Measurements from ENCODE around the gene GNG8. TPM values are rescaled to one million over a fixed set of nuclear protein-coding genes. Genes with fewer than 3 reads are reported as not detected.
A peak's percentile ranks its signal among the peaks of the same experiment; 100 is the strongest.

The GNG8 gene
- total RNA-seq, 1 experiment from 2014 or later = not detected

DNA sequence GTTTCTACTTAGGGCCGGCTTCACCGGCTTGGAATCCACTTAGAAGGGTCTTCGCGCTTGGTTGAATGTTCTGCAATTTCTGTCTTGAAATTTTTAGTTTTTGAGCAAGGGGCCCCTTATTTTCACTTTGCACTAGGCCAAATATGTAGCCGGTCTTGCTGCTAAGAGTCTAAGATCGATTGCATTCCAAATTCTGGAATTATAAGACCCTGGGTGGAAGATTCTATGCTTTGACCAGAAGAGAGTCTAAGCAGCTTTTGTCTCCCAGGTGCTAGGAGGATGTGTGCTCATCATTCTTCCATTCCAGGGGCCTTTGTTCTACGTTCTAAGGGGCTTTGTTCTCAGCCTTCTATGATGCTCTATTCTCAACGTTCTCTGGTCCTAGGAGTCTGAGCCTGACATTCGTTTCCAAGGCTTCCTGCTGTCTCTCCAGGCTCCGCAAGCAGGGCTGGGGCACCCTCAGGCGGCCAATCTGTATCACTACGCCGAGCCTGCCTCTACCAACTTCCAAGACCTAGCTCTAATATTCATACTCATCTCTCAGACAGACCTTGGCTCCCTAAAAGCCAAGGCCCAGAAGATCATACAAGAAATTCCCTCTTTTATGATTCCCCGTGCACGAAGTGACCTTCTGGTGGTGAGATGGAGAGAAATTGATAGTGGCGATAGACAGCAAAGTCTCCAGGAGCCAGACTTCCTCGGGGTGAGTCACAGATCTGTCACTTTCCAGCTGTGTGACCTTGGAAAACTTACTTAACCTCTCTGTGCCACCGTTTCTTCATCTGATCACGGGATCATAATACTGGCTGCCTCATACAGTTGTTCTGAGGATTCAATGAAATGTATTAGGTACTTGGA lies 26.0 kb upstream of the GNG8 start:
- no peaks in the 10 kb centered on the region for H4K20me1 ChIP-seq (ENCODE audit: control insufficient read depth, insufficient read depth, insufficient read length)
- no peak overlapping the region for H3T11ph ChIP-seq (ENCODE audit: low read length)
- peak overlapping the region; percentile 32 for H3K4me2 ChIP-seq (ENCODE audit: insufficient read depth, insufficient read length, low read length)
- H3K27ac Mint-ChIP-seq = peak overlapping the region in 2 of 3 experiments; percentile 72 to 89; a peak in 4 of 7 replicates
- H4K5ac ChIP-seq (ENCODE audit: insufficient read length, low read depth, low read length) = no peak overlapping the region
- H4K91ac ChIP-seq (ENCODE audit: insufficient read length, low read depth, low read length) = no peak overlapping the region
- H3K56ac ChIP-seq (ENCODE audit: insufficient read length, low read depth, low read length) = no peak overlapping the region
- no peaks in the 10 kb centered on the region for H3K36me3 Mint-ChIP-seq (ENCODE audit: insufficient read depth in 1 of 3, low read depth in 3 of 3)
- no peak overlapping the region for H3K18ac ChIP-seq (ENCODE audit: insufficient read length, low read depth, low read length)
- TF ChIP-seq, protein P1, sequence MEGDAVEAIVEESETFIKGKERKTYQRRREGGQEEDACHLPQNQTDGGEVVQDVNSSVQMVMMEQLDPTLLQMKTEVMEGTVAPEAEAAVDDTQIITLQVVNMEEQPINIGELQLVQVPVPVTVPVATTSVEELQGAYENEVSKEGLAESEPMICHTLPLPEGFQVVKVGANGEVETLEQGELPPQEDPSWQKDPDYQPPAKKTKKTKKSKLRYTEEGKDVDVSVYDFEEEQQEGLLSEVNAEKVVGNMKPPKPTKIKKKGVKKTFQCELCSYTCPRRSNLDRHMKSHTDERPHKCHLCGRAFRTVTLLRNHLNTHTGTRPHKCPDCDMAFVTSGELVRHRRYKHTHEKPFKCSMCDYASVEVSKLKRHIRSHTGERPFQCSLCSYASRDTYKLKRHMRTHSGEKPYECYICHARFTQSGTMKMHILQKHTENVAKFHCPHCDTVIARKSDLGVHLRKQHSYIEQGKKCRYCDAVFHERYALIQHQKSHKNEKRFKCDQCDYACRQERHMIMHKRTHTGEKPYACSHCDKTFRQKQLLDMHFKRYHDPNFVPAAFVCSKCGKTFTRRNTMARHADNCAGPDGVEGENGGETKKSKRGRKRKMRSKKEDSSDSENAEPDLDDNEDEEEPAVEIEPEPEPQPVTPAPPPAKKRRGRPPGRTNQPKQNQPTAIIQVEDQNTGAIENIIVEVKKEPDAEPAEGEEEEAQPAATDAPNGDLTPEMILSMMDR (conservative IDR thresholded peaks at IDR 0.05) = peak; percentile 96
- no peaks in the 10 kb centered on the region for H3K79me1 ChIP-seq (ENCODE audit: insufficient read depth, low read depth, low read length, poor library complexity, severe bottlenecking)
- no peak overlapping the region for H3K14ac ChIP-seq (ENCODE audit: insufficient read depth, low read length)
- H3K4me3 Mint-ChIP-seq = peak overlapping the region; percentile 48 to 83
- H4K8ac ChIP-seq (replicated peaks; ENCODE audit: insufficient read length, low read depth, low read length) = no peak overlapping the region
- peaks cover 19 to 22% of the 10 kb centered on the region in 2 experiments for H3K4me1 Mint-ChIP-seq
- DNase-seq = peak; percentile 90
- no CpG with 5 or more reads among the region's 19 CpGs for WGBS (ENCODE audit: extremely low coverage, insufficient read length, low lambda C conversion rate)
- no peaks in the 10 kb centered on the region for H3K4me1 ChIP-seq (ENCODE audit: insufficient read depth, low read length)
- H3K9me3 Mint-ChIP-seq = no peaks in the 10 kb centered on the region; a peak in 1 of 5 replicates
- peaks cover 15% of the 10 kb centered on the region for H3K23me2 ChIP-seq (ENCODE audit: insufficient read length, low read depth, low read length, poor library complexity, severe bottlenecking)
- H2BK120ac ChIP-seq (ENCODE audit: low read depth, low read length, poor library complexity, severe bottlenecking) = no peak overlapping the region
- H3K27me3 Mint-ChIP-seq (ENCODE audit: low read depth) = peaks cover 40% of the 10 kb centered on the region
- H2BK12ac ChIP-seq (ENCODE audit: insufficient read length, low read depth, low read length) = no peak overlapping the region
- no peaks in the 10 kb centered on the region for H3K79me2 ChIP-seq (ENCODE audit: insufficient read depth, low read length)
- H2AFZ ChIP-seq (ENCODE audit: low read length) = no peak overlapping the region
- no peaks in the 10 kb centered on the region; the same call in 1 of the 2 replicates for H3K27me3 ChIP-seq (ENCODE audit: insufficient read depth, low read length)
- H3K23ac ChIP-seq (ENCODE audit: insufficient read length, low read depth, low read length) = no peak overlapping the region
- H2AK5ac ChIP-seq (ENCODE audit: insufficient read length, low read length) = no peak overlapping the region
- no peak overlapping the region for H3K4ac ChIP-seq (ENCODE audit: low read depth, low read length)
- no peak overlapping the region for H2BK15ac ChIP-seq (ENCODE audit: low read depth, low read length)
- no peak overlapping the region for H3K9ac ChIP-seq (ENCODE audit: extremely low read depth, insufficient read length, low read length)
- H2BK5ac ChIP-seq (ENCODE audit: insufficient read length, low read length) = no peak overlapping the region
- H3K9me3 ChIP-seq (ENCODE audit: control insufficient read depth, low read depth, low read length) = no peaks in the 10 kb centered on the region
- H3K27ac ChIP-seq (ENCODE audit: insufficient read length, low read depth, low read length) = no peak overlapping the region
- no peak overlapping the region for H2BK20ac ChIP-seq (ENCODE audit: low read depth, low read length, poor library complexity, severe bottlenecking)
